Stimulated activated effector memory CD8-positive, alpha-beta T cell treated with anti-CD3 and anti-CD28 coated beads, Interleukin-12 subunit alpha, Interleukin-12 subunit beta, amount 100 ng/mL, for 72 hours (primary cell): ENCODE measurements around the gene RALGDS.
"Not testable (repeated sequence)": the region's sequence is repeated elsewhere in the genome, so short reads cannot be mapped to it uniquely, and the experiment has no call there.

Experiments
- ATAC-seq: fragments of 150-1000 bp; cut with Tn5 transposase; 2 replicates; pipeline ENCODE4 v1.10.0; 2021
- DNase-seq, 2 donors: peaks; one replicate each; pipeline ENCODE4 v3.0.0; 2021 to 2022; ENCODE audit warnings: low spot score in 2 of 2
- H3K27ac Mint-ChIP-seq: one replicate; pipeline ENCODE4 v1.8.0; 2022; ENCODE audit warnings: mild to moderate bottlenecking, mixed read lengths
- H3K36me3 Mint-ChIP-seq: one replicate; pipeline ENCODE4 v1.8.0; 2022; ENCODE audit warnings: mild to moderate bottlenecking, mixed read lengths
- H3K4me1 Mint-ChIP-seq: one replicate; pipeline ENCODE4 v1.8.0; 2022; ENCODE audit warnings: mixed read lengths
- H3K4me3 Mint-ChIP-seq: one replicate; pipeline ENCODE4 v1.8.0; 2022; ENCODE audit warnings: mild to moderate bottlenecking, mixed read lengths
- H3K9me3 Mint-ChIP-seq: one replicate; pipeline ENCODE4 v1.8.0; 2022; ENCODE audit warnings: mixed read lengths

Gene RALGDS

DNA sequence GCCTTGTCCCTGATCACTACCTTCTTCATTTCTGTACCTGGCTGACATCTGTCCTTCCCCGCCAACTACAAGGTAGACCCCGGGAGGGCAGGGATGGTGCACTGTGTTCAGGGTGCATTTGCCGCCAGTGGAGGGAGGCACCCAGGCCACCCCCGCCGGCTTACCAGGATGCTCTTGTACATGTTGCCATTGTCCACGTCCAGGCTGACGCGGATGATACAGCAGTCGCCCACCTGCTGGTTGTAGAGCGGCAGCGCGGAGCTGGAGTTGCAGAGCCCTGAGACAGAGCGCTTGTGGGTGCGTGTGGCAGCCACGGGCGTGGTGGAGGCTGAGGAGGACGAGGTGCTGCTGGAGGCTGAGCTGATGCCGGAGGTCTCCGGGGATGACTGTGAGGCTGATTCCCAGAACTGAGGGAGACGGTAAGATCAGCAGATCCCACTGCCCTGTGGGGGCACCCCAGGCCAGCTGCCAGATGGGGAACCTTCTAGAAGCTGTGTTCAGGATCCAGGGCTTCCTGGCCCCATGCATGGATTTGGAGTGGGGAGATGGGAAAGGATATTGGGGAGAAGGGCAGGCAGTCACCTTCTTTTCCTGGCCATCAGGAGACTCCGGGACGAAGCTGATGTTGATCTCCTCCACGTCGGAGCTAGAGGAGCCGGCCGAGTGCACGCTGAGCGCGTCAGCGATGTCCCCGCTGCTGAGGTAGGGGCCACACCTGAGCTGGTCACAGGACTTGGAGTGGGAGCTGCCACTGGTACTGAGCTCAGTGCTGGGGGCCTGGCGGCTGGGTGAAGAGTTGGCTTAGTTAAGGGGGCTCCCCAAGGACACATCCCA, 19.5 kb downstream of the RALGDS start:
- no peak for ATAC-seq
- Mint-ChIP-seq H3K27ac (peak overlapping the region; percentile 74), H3K4me1 (peaks cover 7% of the 10 kb centered on the region), H3K9me3 (no peaks in the 10 kb centered on the region), H3K4me3 (no peak overlapping the region), H3K36me3 (peaks cover 100% of the 10 kb centered on the region)
- no peak for DNase-seq

GRCh38 chr9:133100506-133101355, 20.3 kb downstream of the RALGDS start:
- Mint-ChIP-seq H3K27ac (peak overlapping the region; percentile 74), H3K4me3 (no peak overlapping the region), H3K9me3 (peaks cover 7% of the 10 kb centered on the region), H3K4me1 (peaks cover 5% of the 10 kb centered on the region), H3K36me3 (peaks cover 100% of the 10 kb centered on the region)
- no peak for ATAC-seq
- no peak for DNase-seq

GRCh38 chr9:133099726-133100505, 21.1 kb downstream of the RALGDS start:
- H3K36me3 Mint-ChIP-seq = peaks cover 97% of the 10 kb centered on the region
- no peak overlapping the region for H3K4me3 Mint-ChIP-seq
- no peak overlapping the region for H3K27ac Mint-ChIP-seq
- peaks cover 11% of the 10 kb centered on the region for H3K9me3 Mint-ChIP-seq
- DNase-seq = no peak
- no peak for ATAC-seq
- H3K4me1 Mint-ChIP-seq = peaks cover 5% of the 10 kb centered on the region

DNA sequence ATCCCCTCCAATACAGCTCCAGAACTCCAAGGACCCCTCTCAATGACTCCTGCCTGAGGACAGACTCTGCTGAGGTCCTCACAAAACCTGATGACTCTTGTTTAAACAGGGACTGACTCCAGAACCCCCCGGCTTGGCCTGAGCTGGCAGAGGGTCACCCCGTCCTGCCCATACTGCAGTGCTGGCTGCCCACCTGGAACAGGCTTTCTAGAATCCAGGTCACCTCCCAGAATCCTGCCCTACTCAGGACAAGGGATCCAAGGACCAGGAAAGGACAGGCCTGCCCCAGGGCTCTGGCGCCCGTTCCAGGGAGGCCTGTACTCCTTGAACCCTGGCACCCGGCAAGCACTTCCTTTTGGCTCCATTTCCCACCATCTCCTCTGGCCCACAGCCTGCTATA, 22.2 kb downstream of the RALGDS start:
- Mint-ChIP-seq H3K36me3 (peaks cover 94% of the 10 kb centered on the region), H3K9me3 (peaks cover 11% of the 10 kb centered on the region), H3K4me1 (peaks cover 5% of the 10 kb centered on the region), H3K4me3 (no peak overlapping the region), H3K27ac (peak overlapping the region; percentile 46)
- DNase-seq = no peak
- ATAC-seq = no peak

DNA sequence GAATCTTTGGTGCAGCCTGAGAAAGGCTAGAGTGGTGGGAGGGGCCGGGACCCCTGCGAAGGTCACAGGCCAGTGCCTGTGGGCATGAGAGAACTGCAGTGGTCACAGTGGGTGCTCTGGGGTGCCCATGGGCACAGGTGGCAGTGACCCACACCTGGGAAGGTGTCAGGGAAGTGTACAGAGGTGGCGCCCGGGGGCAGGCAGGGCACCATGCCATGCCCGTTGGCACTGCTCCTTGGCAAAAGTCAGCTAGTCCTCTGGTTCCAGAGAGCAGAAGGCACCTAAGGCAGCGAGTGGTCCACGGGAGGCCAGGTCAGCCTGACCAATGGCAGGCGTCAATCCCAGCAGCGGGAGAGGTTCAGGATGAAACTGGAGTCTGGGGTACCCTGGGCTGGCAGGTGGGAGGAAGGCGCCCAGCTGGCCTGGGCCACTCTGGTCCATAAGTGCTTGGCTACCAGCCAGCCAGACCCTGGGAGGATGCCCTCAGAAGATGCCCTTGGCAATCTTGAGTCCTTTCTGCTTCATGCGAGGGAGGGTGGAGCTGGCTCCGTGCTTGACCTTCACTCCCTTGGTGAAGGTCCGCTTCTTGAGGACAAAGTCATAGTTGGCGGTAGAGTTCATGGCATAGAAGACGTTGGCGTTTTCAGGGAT, 22.8 kb downstream of the RALGDS start:
- peaks cover 11% of the 10 kb centered on the region for H3K9me3 Mint-ChIP-seq
- H3K4me1 Mint-ChIP-seq = peaks cover 5% of the 10 kb centered on the region
- H3K27ac Mint-ChIP-seq = peak overlapping the region; percentile 46
- DNase-seq (no peak), ATAC-seq (no peak)
- no peak overlapping the region for H3K4me3 Mint-ChIP-seq
- peaks cover 87% of the 10 kb centered on the region for H3K36me3 Mint-ChIP-seq

- Mint-ChIP-seq H3K36me3 (peaks cover 54% of the 10 kb centered on the region), H3K27ac (no peak overlapping the region), H3K4me3 (no peak overlapping the region)
These were observed 26.1 kb downstream of the RALGDS start for GRCh38 chr9:133094842-133095393.

DNA sequence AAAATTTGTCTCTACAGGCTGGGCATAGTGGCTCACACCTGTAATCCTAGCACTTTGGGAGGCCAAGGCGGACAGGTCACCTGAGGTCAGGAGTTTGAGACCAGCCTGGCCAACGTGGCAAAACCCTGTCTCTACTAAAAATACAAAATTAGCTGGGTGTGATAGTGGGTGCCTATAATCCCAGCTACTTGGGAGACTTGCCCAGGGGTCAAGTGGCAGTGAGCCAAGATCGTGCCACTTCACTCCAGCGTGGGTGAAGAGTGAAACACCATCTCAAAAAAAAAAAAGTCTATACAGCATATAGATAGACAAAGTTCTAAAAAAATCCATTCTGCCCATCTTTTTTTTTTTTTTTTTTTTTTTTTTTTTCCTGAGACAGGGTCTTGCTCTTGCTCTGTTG, 26.7 kb downstream of the RALGDS start:
- H3K27ac Mint-ChIP-seq, DNase-seq, ATAC-seq, H3K4me3 Mint-ChIP-seq, H3K4me1 Mint-ChIP-seq: not testable (repeated sequence)
- H3K9me3 Mint-ChIP-seq = peaks cover 11% of the 10 kb centered on the region
- peaks cover 48% of the 10 kb centered on the region for H3K36me3 Mint-ChIP-seq

More at GRCh38 chr9:133094842-133095393, 26.1 kb downstream of the RALGDS start:
- DNase-seq (no peak), ATAC-seq (no peak)
- Mint-ChIP-seq H3K4me1 (no peaks in the 10 kb centered on the region), H3K9me3 (peaks cover 11% of the 10 kb centered on the region)

DNA sequence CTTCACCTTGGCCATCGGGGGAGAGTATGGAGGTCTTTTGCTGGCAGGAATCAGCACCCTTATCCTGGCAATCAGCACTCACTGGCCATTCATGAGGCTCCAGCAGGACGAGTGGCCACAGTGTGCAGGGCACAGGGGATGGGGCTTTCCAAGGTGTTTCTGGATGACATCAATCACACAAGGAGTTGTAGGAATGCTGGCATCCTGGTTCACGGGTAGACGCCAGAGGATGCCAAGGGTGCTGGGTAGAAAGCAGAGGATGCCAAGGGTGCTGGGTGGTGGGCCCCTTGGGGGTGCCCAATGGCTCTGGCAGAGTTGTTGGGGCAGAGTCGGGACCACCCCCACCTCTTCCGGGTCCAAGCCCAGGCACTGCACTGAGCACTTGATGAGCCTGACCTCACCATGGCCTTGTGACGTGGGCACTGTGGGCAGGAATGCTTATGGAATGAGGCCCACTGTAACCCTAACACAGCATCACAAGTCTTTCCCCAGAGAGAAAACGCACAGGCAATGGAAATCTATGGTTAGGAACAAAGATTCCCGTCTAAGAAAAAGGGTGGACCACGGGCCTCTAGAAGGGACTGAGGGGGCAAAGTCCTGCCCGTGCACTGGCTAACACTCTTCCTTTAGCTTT, 30.2 kb downstream of the RALGDS start:
- H3K36me3 Mint-ChIP-seq = peaks cover 14% of the 10 kb centered on the region
- no peak for DNase-seq
- no peak for ATAC-seq
- H3K4me1 Mint-ChIP-seq = no peaks in the 10 kb centered on the region
- peaks cover 4% of the 10 kb centered on the region for H3K9me3 Mint-ChIP-seq
- H3K27ac Mint-ChIP-seq = peak overlapping the region; percentile 48
- H3K4me3 Mint-ChIP-seq = no peak overlapping the region

DNA sequence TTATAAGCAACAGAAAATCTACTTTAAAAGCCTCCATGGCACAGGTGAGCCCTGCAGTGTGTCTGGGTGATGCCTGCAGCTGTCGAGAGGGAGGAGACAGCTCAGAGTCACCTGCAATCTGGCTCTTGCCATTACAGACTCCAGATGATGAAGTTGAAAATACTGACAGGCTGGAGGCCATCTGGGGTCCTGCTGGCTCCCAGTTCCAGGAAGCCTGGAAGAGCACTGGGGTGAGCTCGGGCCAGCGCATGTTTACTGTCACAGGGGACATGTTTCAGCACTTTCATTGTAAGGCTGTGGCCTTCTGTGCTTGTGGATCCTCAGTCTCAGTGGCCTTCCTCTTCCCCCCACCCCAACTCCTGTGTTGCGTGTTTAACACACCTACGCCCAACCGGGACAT, 30.9 kb downstream of the RALGDS start:
- Mint-ChIP-seq H3K36me3 (peaks cover 10% of the 10 kb centered on the region), H3K4me3 (no peak overlapping the region), H3K9me3 (peaks cover 3% of the 10 kb centered on the region), H3K27ac (no peak overlapping the region), H3K4me1 (no peaks in the 10 kb centered on the region)
- DNase-seq (no peak), ATAC-seq (no peak)

DNA sequence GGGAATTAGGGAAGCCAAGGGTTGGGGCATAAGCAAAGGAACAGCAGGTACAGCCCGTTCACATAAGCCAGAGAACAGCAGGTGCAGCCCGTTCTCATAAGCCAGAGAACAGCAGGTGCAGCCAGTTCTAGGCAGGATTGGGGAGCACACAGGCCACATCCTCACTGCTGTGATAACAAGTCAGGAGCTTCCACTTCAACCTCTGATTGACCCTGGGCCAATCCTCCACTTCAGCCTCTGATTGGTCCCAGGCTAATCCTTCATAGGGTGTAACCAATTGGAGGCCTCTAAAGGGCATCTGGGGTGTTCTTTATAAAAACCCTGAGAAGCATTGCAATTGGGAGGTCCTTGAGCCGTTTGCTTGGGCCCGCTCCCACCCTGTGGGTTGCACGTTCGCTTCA, 31.8 kb downstream of the RALGDS start:
- no peak for DNase-seq
- H3K27ac Mint-ChIP-seq = no peak overlapping the region
- ATAC-seq = no peak
- no peaks in the 10 kb centered on the region for H3K9me3 Mint-ChIP-seq
- H3K4me3 Mint-ChIP-seq = no peak overlapping the region
- no peaks in the 10 kb centered on the region for H3K4me1 Mint-ChIP-seq
- H3K36me3 Mint-ChIP-seq = peaks cover under 1% of the 10 kb centered on the region

DNA sequence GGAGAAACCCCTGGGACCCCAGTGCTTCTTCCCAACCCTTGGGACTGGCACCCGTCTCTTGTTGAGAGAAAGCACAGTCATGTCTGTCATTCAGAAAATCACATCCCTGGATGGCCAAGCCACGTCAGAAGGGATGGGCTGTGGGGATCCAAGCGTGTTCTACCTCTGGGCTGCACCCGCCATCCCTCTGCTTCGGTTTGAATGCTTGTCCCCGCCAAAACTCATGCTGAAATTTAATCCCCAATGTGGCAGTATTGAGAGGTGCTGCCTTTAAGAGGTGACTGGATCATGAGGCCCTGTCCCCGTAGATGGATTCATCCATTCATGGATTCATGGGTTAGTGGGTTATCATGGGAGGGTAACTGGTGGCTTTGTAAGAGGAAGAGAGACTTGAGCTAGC, 32.3 kb downstream of the RALGDS start:
- DNase-seq = no peak
- H3K36me3 Mint-ChIP-seq = no peaks in the 10 kb centered on the region
- no peaks in the 10 kb centered on the region for H3K9me3 Mint-ChIP-seq
- no peak overlapping the region for H3K4me3 Mint-ChIP-seq
- H3K4me1 Mint-ChIP-seq = no peaks in the 10 kb centered on the region
- no peak overlapping the region for H3K27ac Mint-ChIP-seq
- no peak for ATAC-seq

- ATAC-seq (no peak), DNase-seq (no peak)
- H3K9me3 Mint-ChIP-seq = no peaks in the 10 kb centered on the region
- H3K4me3 Mint-ChIP-seq = no peak overlapping the region
- H3K36me3 Mint-ChIP-seq = no peaks in the 10 kb centered on the region
- H3K27ac Mint-ChIP-seq = no peak overlapping the region
- no peaks in the 10 kb centered on the region for H3K4me1 Mint-ChIP-seq
These were observed 32.8 kb downstream of the RALGDS start for GRCh38 chr9:133088146-133088750.

DNA sequence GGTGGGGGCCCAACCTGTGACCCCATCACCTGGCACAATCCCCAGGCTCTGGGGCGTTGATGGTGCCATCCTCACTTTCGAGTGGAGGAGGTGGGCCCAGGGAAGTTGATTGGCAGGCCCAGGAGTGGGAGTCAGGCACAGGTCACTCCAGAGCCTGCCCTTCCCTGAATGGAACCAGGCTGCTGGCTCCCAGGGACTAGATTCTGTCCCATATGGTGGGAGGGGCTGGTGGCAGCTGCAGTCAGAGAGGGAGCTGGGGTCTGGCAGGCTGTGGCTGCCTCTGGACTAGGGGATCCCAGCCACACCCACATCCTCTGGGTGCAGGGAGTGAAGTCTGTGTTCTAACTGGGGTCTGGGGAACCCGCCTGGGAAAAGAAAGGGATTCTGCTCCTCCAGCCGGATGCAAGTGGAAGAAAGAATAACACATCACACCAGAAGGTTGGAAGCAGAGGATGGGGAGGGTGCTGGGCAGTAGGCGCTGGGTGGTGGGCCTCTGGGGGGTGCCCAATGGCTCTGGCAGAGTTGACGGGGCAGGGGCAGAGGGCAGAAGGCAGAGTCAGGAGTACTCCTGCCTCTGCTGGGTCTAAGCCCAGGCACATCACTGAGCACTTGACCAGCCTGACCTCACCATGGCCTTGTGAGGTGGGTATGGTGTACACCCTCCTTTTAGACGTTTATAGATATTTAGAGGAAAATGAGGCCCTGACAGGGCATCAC, 33.5 kb downstream of the RALGDS start:
- no peaks in the 10 kb centered on the region for H3K4me1 Mint-ChIP-seq
- no peaks in the 10 kb centered on the region for H3K36me3 Mint-ChIP-seq
- ATAC-seq = no peak
- no peak overlapping the region for H3K27ac Mint-ChIP-seq
- no peaks in the 10 kb centered on the region for H3K9me3 Mint-ChIP-seq
- DNase-seq = no peak
- no peak overlapping the region for H3K4me3 Mint-ChIP-seq
